B cell (primary cell): Measurements from ENCODE around the gene MT1B. TPM values are rescaled to one million over a fixed set of nuclear protein-coding genes. Genes with fewer than 3 reads are reported as not detected.
A peak's percentile ranks its signal among the peaks of the same experiment; 100 is the strongest.

Experiments used
- ATAC-seq: fragments of 200-7000 bp; cut with Tn5 transposase; one replicate; pipeline ENCODE4 v1.10.0; 2021; ENCODE audit warnings: low read depth, mild to moderate bottlenecking, moderate number of reproducible peaks, moderate library complexity
- CTCF ChIA-PET: fragments of 350-600 bp; sonication (Branson Sonifier 250); formaldehyde crosslinking; loops from one replicate; lab custom pipeline; 2021; ENCODE audit warnings: antibody characterized with exemption, inconsistent platforms; lab: Charles Lee
- POLR2A ChIA-PET: fragments of 350-600 bp; sonication (Branson Sonifier 250); formaldehyde crosslinking; loops from one replicate; lab custom pipeline; 2021; ENCODE audit warnings: antibody characterized with exemption; lab: Charles Lee
- DNase-seq: peaks from one replicate; pipeline ENCODE4 v3.0.0; 2013
- H2AFZ ChIP-seq: 2 replicates; pipeline ENCODE4 v1.6.1; 2012; ENCODE audit warnings: mild to moderate bottlenecking, low read depth, low read length; ENCODE audit not compliant: insufficient read depth, poor library complexity, severe bottlenecking
- H3K27ac ChIP-seq, 2 donors: 1 replicate in 1 of 2; 2 replicates in 1 of 2; pipeline ENCODE4 v1.5.1; 2012 to 2013; ENCODE audit warnings: low read length in 2 of 2, mild to moderate bottlenecking in 2 of 2, moderate library complexity in 1 of 2
- H3K27me3 ChIP-seq, 4 experiments: fragments of 200-600 bp in 1 of 4; sonication (generic) in 1 of 4; replicated peaks in 1 of 4; 1 replicate in 2 of 4; 2 replicates in 2 of 4; pipeline versions ENCODE4 v1.6.1 to v1.7.0; 2013 to 2016; ENCODE audit warnings: low read length in 3 of 4, mild to moderate bottlenecking in 2 of 4, mixed read lengths in 1 of 4, moderate library complexity in 1 of 4; ENCODE audit not compliant: insufficient read depth in 4 of 4, control insufficient read depth in 3 of 4; ENCODE audit errors: control extremely low read depth in 1 of 4
- H3K36me3 ChIP-seq, 2 experiments: replicated peaks in 1 of 2; 1 replicate in 1 of 2; 2 replicates in 1 of 2; pipeline versions ENCODE4 v1.6.1 to v1.7.1; 2013; ENCODE audit warnings: low read length in 1 of 2; ENCODE audit not compliant: insufficient read depth in 2 of 2, control insufficient read depth in 1 of 2; ENCODE audit errors: control extremely low read depth in 1 of 2, extremely low read depth in 1 of 2
- H3K4me1 ChIP-seq, 2 donors: fragments of 200-600 bp in 1 of 2; sonication (generic) in 1 of 2; 1 replicate in 1 of 2; 2 replicates in 1 of 2; pipeline versions ENCODE4 v1.5.1 to v1.6.1; 2013 to 2017; ENCODE audit warnings: low read length in 2 of 2; ENCODE audit not compliant: control insufficient read depth in 2 of 2, insufficient read depth in 2 of 2
- H3K4me2 ChIP-seq: replicated peaks from 2 replicates; pipeline ENCODE3; 2012; ENCODE audit warnings: mild to moderate bottlenecking, low read depth, low read length; ENCODE audit not compliant: poor library complexity, severe bottlenecking
- H3K4me3 ChIP-seq, 5 experiments: fragments of 200-600 bp in 1 of 5; sonication (generic) in 1 of 5; 1 replicate in 3 of 5; 2 replicates in 2 of 5; pipeline versions ENCODE4 v1.5.1 to v1.7.0; 2011 to 2016; ENCODE audit warnings: low read length in 4 of 5, mild to moderate bottlenecking in 4 of 5, low read depth in 2 of 5, control low read depth in 1 of 5, moderate library complexity in 1 of 5; ENCODE audit not compliant: insufficient read depth in 1 of 5; ENCODE audit errors: control extremely low read depth in 1 of 5, extremely low read depth in 1 of 5
- H3K79me2 ChIP-seq: fragments of 200-600 bp; sonication (generic); one replicate; pipeline ENCODE4 v1.6.0; 2016; ENCODE audit warnings: low read length; ENCODE audit not compliant: control insufficient read depth, insufficient read depth
- H3K9ac ChIP-seq: fragments of 200-600 bp; sonication (generic); 2 replicates; pipeline ENCODE4 v1.6.1; 2017; ENCODE audit warnings: mild to moderate bottlenecking, low read length, moderate library complexity
- H3K9me3 ChIP-seq, 3 donors: one replicate each; pipeline versions ENCODE4 v1.6.1 to v1.7.1; 2013; ENCODE audit warnings: low read length in 2 of 3; ENCODE audit not compliant: control insufficient read depth in 2 of 3, insufficient read depth in 1 of 3; ENCODE audit errors: control extremely low read depth in 1 of 3
- H4K20me1 ChIP-seq: 2 replicates; pipeline ENCODE4 v1.6.0; 2012; ENCODE audit warnings: mild to moderate bottlenecking, low read length; ENCODE audit not compliant: insufficient read depth, control insufficient read depth, poor library complexity, severe bottlenecking
- H3K27ac Mint-ChIP-seq: one replicate; pipeline ENCODE4 v1.8.0; 2021; ENCODE audit warnings: mixed read lengths
- H3K27me3 Mint-ChIP-seq: one replicate; pipeline ENCODE4 v1.8.0; 2021; ENCODE audit warnings: mixed read lengths
- H3K4me1 Mint-ChIP-seq: one replicate; pipeline ENCODE4 v1.8.0; 2021; ENCODE audit warnings: mixed read lengths
- H3K4me3 Mint-ChIP-seq: one replicate; pipeline ENCODE4 v1.8.0; 2021; ENCODE audit warnings: mixed read lengths
- H3K9me3 Mint-ChIP-seq: one replicate; pipeline ENCODE4 v1.8.0; 2022; ENCODE audit warnings: mixed read lengths; ENCODE audit not compliant: insufficient read depth
- CTCF ChIP-seq: fragments of 200-600 bp; IDR thresholded peaks from one replicate; pipeline ENCODE4 v1.8.0; 2022; ENCODE audit warnings: antibody characterized with exemption, mild to moderate bottlenecking
- EZH2 ChIP-seq: IDR thresholded peaks from 2 replicates; pipeline ENCODE4 v1.6.1; 2012; ENCODE audit warnings: borderline replicate concordance, low read depth, mild to moderate bottlenecking, moderate library complexity, low read length; ENCODE audit not compliant: insufficient read depth, poor library complexity, severe bottlenecking
- WGBS: methylation state at CpG from one replicate; pipeline ENCODE4 v1.1.5; 2013; ENCODE audit warnings: missing lambda C conversion rate; ENCODE audit not compliant: insufficient coverage; 5-methylcytosine and 5-hydroxymethylcytosine counted together
- intact Hi-C: fragments of 100-400 bp; cut with micrococcal nuclease; formaldehyde crosslinking; loops from one replicate; pipeline ENCODE4 v1.10.0; 2022
- polyA plus RNA-seq: library from polyadenylated mRNA; depleted of rRNA; stranded (reverse); fragments of >200 nt; gene quantifications from 2 replicates; pipeline ENCODE4 v1.2.3, GENCODE V29; 2012
- total RNA-seq, 2 donors: library from RNA; stranded (reverse); fragments of 120-200 nt in 1 of 2; gene quantifications; 1 replicate in 1 of 2; 2 replicates in 1 of 2; pipeline versions ENCODE4 v1.2.3 to v1.2.4, GENCODE V29; 2013 to 2022

Gene MT1B
- total and polyA plus RNA-seq, 2 donors (not counting 1 experiment from before 2014, with no cell fraction given), result not detected

- CTCF ChIA-PET, result interaction anchor here (1.4 to 2.2 kb wide), 3 partner anchors 18 to 107 kb away, joined by 4 to 17 read pairs (median 5); no protein-coding TSS in a partner anchor
- no peak for ATAC-seq
These were observed 31.9 kb downstream of the MT1B start for GRCh38 chr16:56683424-56684172.

More at GRCh38 chr16:56683424-56684172, 31.9 kb downstream of the MT1B start:
- peaks cover 21% of the 10 kb centered on the region for H3K4me1 Mint-ChIP-seq
- H3K4me3 ChIP-seq, result no peak overlapping the region
- DNase-seq, result no peak
- H3K4me2 ChIP-seq, result peak overlapping the region; percentile 93
- H3K4me3 Mint-ChIP-seq, result peak overlapping the region; percentile 95
- intact Hi-C loops, result loop anchor here (10.0 kb wide), 1 partner anchor 49 kb away; the partner anchor contains the start of genes MT1A and MT1M
- H3K9me3 ChIP-seq, result peaks cover 0 to 7% (median 0%) of the 10 kb centered on the region in 3 donors
- no peak overlapping the region for H3K27ac ChIP-seq
- no peaks in the 10 kb centered on the region for H4K20me1 ChIP-seq
- POLR2A ChIA-PET, result interaction anchor here (1.2 kb wide), 1 partner anchor 27 kb away, joined by 4 read pairs; no protein-coding TSS in a partner anchor
- H3K27me3 Mint-ChIP-seq, result peaks cover 7% of the 10 kb centered on the region
- no peaks in the 10 kb centered on the region for H3K79me2 ChIP-seq
- TF ChIP-seq EZH2 (no peak), CTCF (no peak)
- WGBS, result 87% methylated on average over 3 of the region's 5 CpGs
- H3K9ac ChIP-seq, result no peak overlapping the region
- peaks cover 0 to 9% (median 4%) of the 10 kb centered on the region in 4 experiments for H3K27me3 ChIP-seq
- H3K4me1 ChIP-seq, result peaks cover 14 to 15% of the 10 kb centered on the region in 2 donors
- peaks cover 2% of the 10 kb centered on the region for H3K9me3 Mint-ChIP-seq
- H3K27ac Mint-ChIP-seq, result no peak overlapping the region
- H3K36me3 ChIP-seq, result no peaks in the 10 kb centered on the region
- H2AFZ ChIP-seq, result no peak overlapping the region
